Measurements from ENCODE around the gene TRIP10. TPM values are rescaled to one million over a fixed set of nuclear protein-coding genes. Genes with fewer than 3 reads are reported as not detected.

TRIP10 gene
- total and polyA plus RNA-seq, 10 of the 15 experiments (the other 5 are each of a cell fraction or from before 2014, with no cell fraction given): 0.79 to 54.5 (median 32.5) TPM

DNA sequence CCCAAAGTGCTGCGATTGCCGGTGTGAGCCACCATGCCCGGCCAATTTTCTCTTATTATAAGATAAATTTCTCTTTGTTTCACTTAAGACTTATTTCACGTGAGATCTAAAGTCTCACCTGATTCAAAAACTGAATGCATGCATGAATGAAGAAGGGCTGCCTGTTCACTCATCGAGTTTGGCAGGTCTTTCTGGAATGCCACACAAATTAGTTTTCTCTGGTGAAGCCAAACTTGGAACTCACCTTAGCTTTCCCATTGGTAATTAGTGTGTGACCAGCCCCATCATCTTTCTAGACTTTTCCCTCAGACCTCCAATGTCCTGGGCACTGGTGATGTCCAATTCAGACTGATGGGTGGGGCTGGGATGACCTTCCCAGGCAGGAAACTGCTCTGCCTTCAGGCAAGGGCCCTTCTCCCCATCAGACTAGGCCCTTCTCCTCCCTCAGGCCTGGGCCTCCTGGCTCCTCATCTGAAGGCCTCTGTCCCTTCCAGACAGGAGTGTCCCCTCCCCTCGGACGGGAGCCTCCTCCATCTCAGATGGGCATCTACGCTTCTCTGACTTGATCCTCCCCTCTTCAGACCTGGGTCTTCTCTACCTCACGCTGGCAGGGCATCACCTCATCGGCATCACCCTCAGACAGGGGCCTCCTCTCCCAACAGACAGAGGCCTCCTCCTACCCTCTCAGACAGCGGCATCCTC is 33.4 kb upstream of the TRIP10 start:
- Histone ChIP-seq H3K9ac (ENCODE audit: control insufficient read depth, insufficient read depth, low read length) (no peak overlapping the region), H3K27ac (ENCODE audit: control insufficient read depth, insufficient read depth) (no peak overlapping the region), H3K27me3 (replicated peaks in 1 of 2; ENCODE audit: control insufficient read depth in 2 of 2, insufficient read depth in 2 of 2, low read length in 1 of 2) (no peaks in the 10 kb centered on the region; a peak in 2 of 4 replicates), H3K36me3 (ENCODE audit: control insufficient read depth in 2 of 2, insufficient read depth in 2 of 2, low read length in 1 of 2) (no peaks in the 10 kb centered on the region), H3K4me2 (ENCODE audit: control insufficient read depth, insufficient read depth) (no peak overlapping the region), H3K9me3 (replicated peaks; ENCODE audit: control insufficient read depth, insufficient read depth, low read length) (no peaks in the 10 kb centered on the region), H3K79me2 (ENCODE audit: control insufficient read depth, insufficient read depth, low read length) (no peaks in the 10 kb centered on the region), H4K20me1 (ENCODE audit: control insufficient read depth, insufficient read depth) (no peaks in the 10 kb centered on the region), H2AFZ (ENCODE audit: control insufficient read depth, low read depth, low read length) (no peak overlapping the region), H3K4me1 (ENCODE audit: control insufficient read depth, insufficient read depth, low read length) (no peaks in the 10 kb centered on the region), H3K4me3 (no peak overlapping the region)
- in situ Hi-C loops (cut with MboI) (no loop called here), intact Hi-C loops (cut with micrococcal nuclease; ENCODE audit: unreplicated experiment) (no loop called here)
- RAD21 ChIA-PET (ENCODE audit: unreplicated experiment): no interaction called here
- CTCF ChIA-PET: no interaction called here
- ATAC-seq (no peak), FAIRE-seq (no peak), DNase-seq (ENCODE audit: low read depth, low spot score) (no peak)
- 66% methylated on average over 10 of the region's 11 CpGs for whole genome bisulfite sequencing (ENCODE audit: insufficient coverage, insufficient replicate concordance, low lambda C conversion rate, missing lambda C conversion rate)
- POLR2A ChIA-PET: no interaction called here
- TF ChIP-seq E2F4 (IDR thresholded peaks at IDR 0.05; ENCODE audit: low read depth, low read length) (no peak), YY1 (IDR thresholded peaks at IDR 0.05; ENCODE audit: low read depth, low read length) (no peak), BHLHE40 (IDR thresholded peaks at IDR 0.05; ENCODE audit: borderline replicate concordance in 1 of 2, low read depth in 2 of 2, low read length in 1 of 2) (no peak), BMI1 (IDR thresholded peaks at IDR 0.05; ENCODE audit: borderline replicate concordance) (no peak), REST (IDR thresholded peaks at IDR 0.05; ENCODE audit: low read depth, low read length) (no peak), HSF1 (IDR thresholded peaks at IDR 0.05; ENCODE audit: low read depth, low read length) (no peak), KLF5 (IDR thresholded peaks at IDR 0.05; ENCODE audit: partially characterized antibody) (no peak), NFXL1 (IDR thresholded peaks at IDR 0.05; ENCODE audit: borderline replicate concordance) (no peak)
- BruUV-seq (replicated peaks): no TSS peak
- SMC1A ChIA-PET (ENCODE audit: uncharacterized antibody, unreplicated experiment): no interaction called here

All from GM12878 (cell line).